ENCODE measurements around the gene RPL6. TPM values are rescaled to one million over a fixed set of nuclear protein-coding genes. Genes with fewer than 3 reads are reported as not detected.
A peak's percentile ranks its signal among the peaks of the same experiment; 100 is the strongest.
"Not testable (repeated sequence)": the region's sequence is repeated elsewhere in the genome, so short reads cannot be mapped to it uniquely, and the experiment has no call there.

RPL6 gene
- polyA plus RNA-seq, 1 of the 3 experiments (the other 2 are of a cell fraction) = 2,073 TPM

DNA sequence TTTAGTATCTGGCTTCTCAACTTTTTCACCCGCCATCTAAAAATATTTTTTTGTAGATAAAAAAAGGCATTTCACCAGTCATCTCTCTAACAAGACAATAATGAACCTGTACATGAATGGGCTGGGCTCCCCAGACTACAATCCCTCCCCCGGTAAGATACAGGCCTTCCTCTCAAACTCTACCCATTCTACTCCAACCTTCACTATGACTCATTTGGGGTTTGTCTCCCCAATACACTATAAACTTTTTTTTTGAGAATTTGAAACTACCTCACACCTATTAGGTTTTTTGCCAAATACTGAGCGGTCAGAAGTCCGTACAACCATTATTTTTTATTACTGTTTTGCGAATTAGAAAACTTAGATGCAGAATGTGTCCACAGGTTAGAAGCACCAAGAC, 784 bp downstream of the RPL6 start:
- DNase-seq = no peak
- peak overlapping the region; percentile 92 for H3K9ac ChIP-seq
- H3K27me3 ChIP-seq (ENCODE audit: insufficient read depth) = no peaks in the 10 kb centered on the region
- peak overlapping the region; percentile 76 to 81 for H3K4me3 ChIP-seq (ENCODE audit: low read depth in 2 of 2, low read length in 1 of 2)
- peak overlapping the region; percentile 74 for H3K4me2 ChIP-seq
- peaks cover 32% of the 10 kb centered on the region for H3K79me2 ChIP-seq (ENCODE audit: insufficient read depth)
- no peaks in the 10 kb centered on the region for H3K9me3 ChIP-seq
- TF ChIP-seq EP300 (IDR thresholded peaks at IDR 0.05; ENCODE audit: borderline replicate concordance in 1 of 2, low read depth in 1 of 2, low read length in 1 of 2) (no peak), RXRA (IDR thresholded peaks at IDR 0.05; ENCODE audit: borderline replicate concordance, low read depth) (no peak), SIN3A (IDR thresholded peaks at IDR 0.05; ENCODE audit: borderline replicate concordance, low read depth, low read length) (no peak), JUND (IDR thresholded peaks at IDR 0.05) (no peak), CHD2 (IDR thresholded peaks at IDR 0.05; ENCODE audit: low read length, partially characterized antibody) (no peak), TAF1 (IDR thresholded peaks at IDR 0.05; ENCODE audit: borderline replicate concordance, low read depth, low read length) (no peak), FOXJ3 (CRISPR knock-in tag; IDR thresholded peaks at IDR 0.05) (no peak)
- TF ChIP-seq, protein P1, sequence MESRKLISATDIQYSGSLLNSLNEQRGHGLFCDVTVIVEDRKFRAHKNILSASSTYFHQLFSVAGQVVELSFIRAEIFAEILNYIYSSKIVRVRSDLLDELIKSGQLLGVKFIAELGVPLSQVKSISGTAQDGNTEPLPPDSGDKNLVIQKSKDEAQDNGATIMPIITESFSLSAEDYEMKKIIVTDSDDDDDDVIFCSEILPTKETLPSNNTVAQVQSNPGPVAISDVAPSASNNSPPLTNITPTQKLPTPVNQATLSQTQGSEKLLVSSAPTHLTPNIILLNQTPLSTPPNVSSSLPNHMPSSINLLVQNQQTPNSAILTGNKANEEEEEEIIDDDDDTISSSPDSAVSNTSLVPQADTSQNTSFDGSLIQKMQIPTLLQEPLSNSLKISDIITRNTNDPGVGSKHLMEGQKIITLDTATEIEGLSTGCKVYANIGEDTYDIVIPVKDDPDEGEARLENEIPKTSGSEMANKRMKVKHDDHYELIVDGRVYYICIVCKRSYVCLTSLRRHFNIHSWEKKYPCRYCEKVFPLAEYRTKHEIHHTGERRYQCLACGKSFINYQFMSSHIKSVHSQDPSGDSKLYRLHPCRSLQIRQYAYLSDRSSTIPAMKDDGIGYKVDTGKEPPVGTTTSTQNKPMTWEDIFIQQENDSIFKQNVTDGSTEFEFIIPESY (IDR thresholded peaks at IDR 0.05; ENCODE audit: borderline replicate concordance, low read depth) = no peak
- TF ChIP-seq, protein P2, sequence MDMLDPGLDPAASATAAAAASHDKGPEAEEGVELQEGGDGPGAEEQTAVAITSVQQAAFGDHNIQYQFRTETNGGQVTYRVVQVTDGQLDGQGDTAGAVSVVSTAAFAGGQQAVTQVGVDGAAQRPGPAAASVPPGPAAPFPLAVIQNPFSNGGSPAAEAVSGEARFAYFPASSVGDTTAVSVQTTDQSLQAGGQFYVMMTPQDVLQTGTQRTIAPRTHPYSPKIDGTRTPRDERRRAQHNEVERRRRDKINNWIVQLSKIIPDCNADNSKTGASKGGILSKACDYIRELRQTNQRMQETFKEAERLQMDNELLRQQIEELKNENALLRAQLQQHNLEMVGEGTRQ (IDR thresholded peaks at IDR 0.05; ENCODE audit: borderline replicate concordance, low read depth, low read length) = no peak
- H3F3A ChIP-seq (replicated peaks; ENCODE audit: insufficient read depth) = peaks cover 59% of the 10 kb centered on the region
- WGBS (ENCODE audit: low lambda C conversion rate) = 0% methylated on average over 5 of the region's 5 CpGs
- POLR2A ChIA-PET = no interaction called here
- H4K20me1 ChIP-seq (ENCODE audit: insufficient read depth) = peaks cover 40% of the 10 kb centered on the region
- H3K27ac ChIP-seq (ENCODE audit: low read depth in 2 of 2, low read length in 1 of 2) = peak overlapping the region; percentile 86 to 98
- H2AFZ ChIP-seq (ENCODE audit: low read depth) = peak overlapping the region; percentile 73; the same call in 1 of the 2 replicates
- peaks cover 10 to 13% of the 10 kb centered on the region in 2 experiments; a peak in 3 of 4 replicates for H3K4me1 ChIP-seq (ENCODE audit: control insufficient read depth in 1 of 2, insufficient read depth in 2 of 2, low read depth in 1 of 2, low read length in 1 of 2)
- H3K36me3 ChIP-seq (replicated peaks in 1 of 2; ENCODE audit: control insufficient read depth in 1 of 2, insufficient read depth in 2 of 2, low read length in 1 of 2) = peaks cover 38 to 44% of the 10 kb centered on the region in 2 experiments
- CTCF ChIA-PET = no interaction called here
- no peaks in the 10 kb centered on the region for H3K9me2 ChIP-seq

DNA sequence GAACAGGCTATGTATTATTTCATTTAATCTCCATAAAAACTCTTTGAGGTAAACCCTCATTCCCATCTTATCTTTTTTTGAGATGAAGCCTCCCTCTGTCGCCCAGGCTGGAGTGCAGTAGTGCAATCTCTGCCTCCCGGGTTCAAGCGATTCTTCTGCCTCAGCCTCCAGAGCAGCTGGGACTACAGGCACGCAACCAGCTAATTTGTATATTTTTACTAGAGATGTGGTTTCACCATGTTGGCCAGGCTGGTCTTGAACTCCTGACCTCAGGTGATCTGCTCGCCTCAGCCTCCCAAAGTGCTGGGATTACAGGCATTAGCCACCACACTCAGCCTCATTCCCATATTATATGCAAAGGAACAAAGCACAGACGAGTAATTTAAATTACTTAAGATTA, 1.7 kb downstream of the RPL6 start:
- CTCF ChIA-PET = not testable (repeated sequence)

More for the DNA sequence above, 1.7 kb downstream of the RPL6 start:
- H3K27ac ChIP-seq (ENCODE audit: low read depth in 2 of 2, low read length in 1 of 2) = peak overlapping the region in 1 of 2 experiments; percentile 86; a peak in 1 of 4 replicates
- DNase-seq; H2AFZ ChIP-seq (ENCODE audit: low read depth); H3K9me2 ChIP-seq; POLR2A ChIA-PET; H3K9me3 ChIP-seq; H3K27me3 ChIP-seq (ENCODE audit: insufficient read depth): not testable (repeated sequence)
- H3K4me1 ChIP-seq (ENCODE audit: control insufficient read depth in 1 of 2, insufficient read depth in 2 of 2, low read depth in 1 of 2, low read length in 1 of 2) = peaks cover 10 to 13% of the 10 kb centered on the region in 2 experiments; a peak in 3 of 4 replicates
- peaks cover 63% of the 10 kb centered on the region for H3F3A ChIP-seq (replicated peaks; ENCODE audit: insufficient read depth)
- H4K20me1 ChIP-seq (ENCODE audit: insufficient read depth) = peaks cover 40% of the 10 kb centered on the region
- peak overlapping the region; percentile 74 for H3K4me2 ChIP-seq
- peaks cover 38 to 44% of the 10 kb centered on the region in 2 experiments for H3K36me3 ChIP-seq (replicated peaks in 1 of 2; ENCODE audit: control insufficient read depth in 1 of 2, insufficient read depth in 2 of 2, low read length in 1 of 2)
- H3K79me2 ChIP-seq (ENCODE audit: insufficient read depth) = peaks cover 32% of the 10 kb centered on the region
- peak overlapping the region; percentile 92 for H3K9ac ChIP-seq
- peak overlapping the region; percentile 76 to 81 for H3K4me3 ChIP-seq (ENCODE audit: low read depth in 2 of 2, low read length in 1 of 2)
- 16% methylated on average over 6 of the region's 6 CpGs for WGBS (ENCODE audit: low lambda C conversion rate)
